Fibroblast of the aortic adventitia (primary cell): ENCODE results near the gene SPATA31E1. TPM values are rescaled to one million over a fixed set of nuclear protein-coding genes. Genes with fewer than 3 reads are reported as not detected.

ENCODE experiments used
- DNase-seq: peaks from one replicate; pipeline ENCODE4 v3.0.0-alpha.2; 2010; ENCODE audit warnings: low read depth
- H3K4me3 ChIP-seq: 2 replicates; pipeline ENCODE4 v1.5.1; 2011; ENCODE audit warnings: low read depth, mild to moderate bottlenecking, control low read depth, low read length, moderate library complexity
- CTCF ChIP-seq: IDR thresholded peaks from 2 replicates; pipeline ENCODE4 v1.5.1; 2011; ENCODE audit warnings: mild to moderate bottlenecking, low read length, control low read depth, inconsistent platforms; ENCODE audit not compliant: insufficient read depth
- total RNA-seq: library from RNA; depleted of rRNA; stranded (reverse); fragments of >200 nt; gene quantifications from 2 replicates; pipeline ENCODE4 v1.2.3, GENCODE V29; 2012; ENCODE audit warnings: low replicate concordance

The SPATA31E1 gene
- total RNA-seq, 1 donor, result not detected

- no peak overlapping the region for H3K4me3 ChIP-seq
- DNase-seq, result no peak
- no peak for TF ChIP-seq CTCF
These were observed 14.0 kb upstream of the SPATA31E1 start for GRCh38 chr9:87868635-87869034.

GRCh38 chr9:87869082-87869481 lies 13.6 kb upstream of the SPATA31E1 start:
- H3K4me3 ChIP-seq, result no peak overlapping the region
- no peak for TF ChIP-seq CTCF
- DNase-seq, result no peak

- no peak for DNase-seq
- TF ChIP-seq CTCF, result no peak
- H3K4me3 ChIP-seq, result no peak overlapping the region
These were observed 11.1 kb upstream of the SPATA31E1 start for GRCh38 chr9:87871425-87872078.

- no peak for TF ChIP-seq CTCF
- H3K4me3 ChIP-seq, result no peak overlapping the region
- peak; percentile 19 for DNase-seq
These were observed 10.5 kb upstream of the SPATA31E1 start for GRCh38 chr9:87872079-87872624.

- no peak for TF ChIP-seq CTCF
- DNase-seq, result no peak
These were observed 8.9 kb upstream of the SPATA31E1 start for GRCh38 chr9:87873607-87874303.

GRCh38 chr9:87874304-87874623 lies 8.4 kb upstream of the SPATA31E1 start:
- DNase-seq, result no peak
- TF ChIP-seq CTCF, result no peak
- H3K4me3 ChIP-seq, result no peak overlapping the region

More at GRCh38 chr9:87873607-87874303, 8.9 kb upstream of the SPATA31E1 start:
- H3K4me3 ChIP-seq, result no peak overlapping the region

- no peak for TF ChIP-seq CTCF
- no peak overlapping the region for H3K4me3 ChIP-seq
- DNase-seq, result no peak
These were observed 7.6 kb upstream of the SPATA31E1 start for GRCh38 chr9:87875060-87875459.
